ENCODE data around the gene MBNL1.

GRCh38 chr3:152319831-152320617, 51.3 kb downstream of the MBNL1 start:
- TF ChIP-seq, protein P1, sequence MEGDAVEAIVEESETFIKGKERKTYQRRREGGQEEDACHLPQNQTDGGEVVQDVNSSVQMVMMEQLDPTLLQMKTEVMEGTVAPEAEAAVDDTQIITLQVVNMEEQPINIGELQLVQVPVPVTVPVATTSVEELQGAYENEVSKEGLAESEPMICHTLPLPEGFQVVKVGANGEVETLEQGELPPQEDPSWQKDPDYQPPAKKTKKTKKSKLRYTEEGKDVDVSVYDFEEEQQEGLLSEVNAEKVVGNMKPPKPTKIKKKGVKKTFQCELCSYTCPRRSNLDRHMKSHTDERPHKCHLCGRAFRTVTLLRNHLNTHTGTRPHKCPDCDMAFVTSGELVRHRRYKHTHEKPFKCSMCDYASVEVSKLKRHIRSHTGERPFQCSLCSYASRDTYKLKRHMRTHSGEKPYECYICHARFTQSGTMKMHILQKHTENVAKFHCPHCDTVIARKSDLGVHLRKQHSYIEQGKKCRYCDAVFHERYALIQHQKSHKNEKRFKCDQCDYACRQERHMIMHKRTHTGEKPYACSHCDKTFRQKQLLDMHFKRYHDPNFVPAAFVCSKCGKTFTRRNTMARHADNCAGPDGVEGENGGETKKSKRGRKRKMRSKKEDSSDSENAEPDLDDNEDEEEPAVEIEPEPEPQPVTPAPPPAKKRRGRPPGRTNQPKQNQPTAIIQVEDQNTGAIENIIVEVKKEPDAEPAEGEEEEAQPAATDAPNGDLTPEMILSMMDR (IDR thresholded peaks at IDR 0.05), result no peak
- no peak for TF ChIP-seq EZH2 (IDR thresholded peaks at IDR 0.05)

Data from neural progenitor cell (in vitro differentiated cells).